DOHH2 (cell line): ENCODE data around the gene PTX4.

Source experiments
- H3F3A ChIP-seq: fragments of 200-600 bp; sonication (generic), shearing (Covaris generic); 2 replicates; pipeline ENCODE4 v1.6.0; 2016; ENCODE audit warnings: antibody characterized with exemption, mild to moderate bottlenecking; ENCODE audit not compliant: control insufficient read depth, insufficient read depth
- H3K27ac ChIP-seq: fragments of 200-600 bp; sonication (generic); 2 replicates; pipeline ENCODE4 v1.5.1; 2014; ENCODE audit warnings: low read depth, mild to moderate bottlenecking, low read length, moderate library complexity
- H3K27me3 ChIP-seq: fragments of 200-600 bp; sonication (generic); 2 replicates; pipeline ENCODE4 v1.6.1; 2014; ENCODE audit warnings: mild to moderate bottlenecking, low read length, mixed read lengths; ENCODE audit not compliant: control insufficient read depth
- H3K36me3 ChIP-seq: fragments of 200-600 bp; sonication (generic); 2 replicates; pipeline ENCODE4 v1.6.1; 2014; ENCODE audit warnings: mild to moderate bottlenecking, low read length, moderate library complexity, mixed read lengths; ENCODE audit not compliant: control insufficient read depth
- H3K4me1 ChIP-seq: fragments of 200-600 bp; sonication (generic); 2 replicates; pipeline ENCODE4 v1.6.1; 2014; ENCODE audit warnings: mild to moderate bottlenecking, low read length, mixed read lengths; ENCODE audit not compliant: control insufficient read depth
- H3K4me2 ChIP-seq: fragments of 200-600 bp; sonication (generic); 2 replicates; pipeline ENCODE4 v1.6.0; 2014; ENCODE audit warnings: mild to moderate bottlenecking, low read length, moderate library complexity
- H3K4me3 ChIP-seq: fragments of 200-600 bp; sonication (generic); 2 replicates; pipeline ENCODE4 v1.5.1; 2014; ENCODE audit warnings: mild to moderate bottlenecking, low read length, mixed read lengths
- H3K79me2 ChIP-seq: fragments of 200-600 bp; sonication (generic); 2 replicates; pipeline ENCODE4 v1.6.1; 2014; ENCODE audit warnings: mild to moderate bottlenecking, low read length, mixed read lengths; ENCODE audit not compliant: control insufficient read depth
- H3K9me2 ChIP-seq: fragments of 200-600 bp; sonication (generic); replicated peaks from 2 replicates; pipeline ENCODE4 v1.6.1; 2014; ENCODE audit warnings: mild to moderate bottlenecking, low read length, mixed read lengths; ENCODE audit not compliant: control insufficient read depth
- H3K9me3 ChIP-seq: fragments of 200-600 bp; sonication (generic); 2 replicates; pipeline ENCODE4 v1.6.1; 2014; ENCODE audit warnings: antibody characterized with exemption, low read length, mixed read lengths; ENCODE audit not compliant: control insufficient read depth, insufficient read depth
- H4K20me1 ChIP-seq: fragments of 200-600 bp; sonication (generic); 2 replicates; pipeline ENCODE4 v1.6.0; 2014; ENCODE audit warnings: low read depth, mild to moderate bottlenecking, antibody characterized with exemption, low read length, moderate library complexity; ENCODE audit not compliant: control insufficient read depth, insufficient read depth
- CTCF ChIP-seq: fragments of 200-600 bp; sonication (generic); IDR thresholded peaks from one replicate; pipeline ENCODE4 v1.5.1; 2014; ENCODE audit warnings: antibody characterized with exemption, mild to moderate bottlenecking, low read depth, low read length; ENCODE audit not compliant: poor library complexity, severe bottlenecking
- EZH2phosphoT487 ChIP-seq: fragments of 200-600 bp; sonication (generic); IDR thresholded peaks from 2 replicates; pipeline ENCODE4 v1.6.1; 2017; ENCODE audit warnings: borderline replicate concordance, mild to moderate bottlenecking, antibody characterized with exemption, low read length, moderate library complexity, mixed read lengths

Gene PTX4

GRCh38 chr16:1510941-1511351 lies 22.2 kb upstream of the PTX4 start:
- Histone ChIP-seq H3K36me3 (peaks cover 7% of the 10 kb centered on the region; the same call in 1 of the 2 replicates), H3K79me2 (no peaks in the 10 kb centered on the region), H3K9me2 (no peaks in the 10 kb centered on the region), H3F3A (no peaks in the 10 kb centered on the region), H3K27me3 (no peaks in the 10 kb centered on the region), H3K4me2 (no peak overlapping the region), H3K9me3 (no peaks in the 10 kb centered on the region), H3K4me1 (no peaks in the 10 kb centered on the region), H3K4me3 (no peak overlapping the region), H3K27ac (no peak overlapping the region), H4K20me1 (no peaks in the 10 kb centered on the region)
- TF ChIP-seq EZH2phosphoT487 (no peak), CTCF (no peak)

GRCh38 chr16:1510272-1510671 lies 21.5 kb upstream of the PTX4 start:
- Histone ChIP-seq H3K4me3 (no peak overlapping the region), H3K27ac (no peak overlapping the region), H3K36me3 (peaks cover 7% of the 10 kb centered on the region; the same call in 1 of the 2 replicates), H3K4me1 (no peaks in the 10 kb centered on the region), H3K9me2 (no peaks in the 10 kb centered on the region), H3K4me2 (no peak overlapping the region), H3F3A (no peaks in the 10 kb centered on the region), H4K20me1 (no peaks in the 10 kb centered on the region), H3K27me3 (no peaks in the 10 kb centered on the region), H3K9me3 (no peaks in the 10 kb centered on the region), H3K79me2 (no peaks in the 10 kb centered on the region)
- TF ChIP-seq EZH2phosphoT487, result no peak
- TF ChIP-seq CTCF, result no peak

GRCh38 chr16:1509307-1510221 lies 20.8 kb upstream of the PTX4 start:
- Histone ChIP-seq H3K27me3 (no peaks in the 10 kb centered on the region), H3K27ac (no peak overlapping the region), H3K4me3 (no peak overlapping the region), H3K9me3 (no peaks in the 10 kb centered on the region), H3K36me3 (peaks cover 9% of the 10 kb centered on the region; the same call in 1 of the 2 replicates), H3F3A (no peaks in the 10 kb centered on the region), H3K4me1 (no peaks in the 10 kb centered on the region), H3K4me2 (no peak overlapping the region), H3K79me2 (no peaks in the 10 kb centered on the region), H3K9me2 (no peaks in the 10 kb centered on the region), H4K20me1 (no peaks in the 10 kb centered on the region)
- no peak for TF ChIP-seq EZH2phosphoT487
- no peak for TF ChIP-seq CTCF
